Measurements from ENCODE around the gene TTC6. TPM values are rescaled to one million over a fixed set of nuclear protein-coding genes. Genes with fewer than 3 reads are reported as not detected.

Gene TTC6
- total RNA-seq = not detected

GRCh38 chr14:37594971-37595808, at the start of gene TTC6, which contains the start of gene FOXA1:
TTC6 (plus strand) TSS chr14:37595629; CDS start chr14:37622065, 26,436 bp downstream.
FOXA1 (minus strand) TSS chr14:37595249; CDS start chr14:37594972, 277 bp downstream.
- no peak for DNase-seq
- CTCF ChIA-PET = no interaction called here
- Mint-ChIP-seq H3K27ac (peak within 1 kb of the TSS; percentile 66), H3K27me3 (peaks cover 77% of the 10 kb centered on the region), H3K4me3 (peak within 1 kb of the TSS; percentile 64), H3K9me3 (peaks cover 8% of the 10 kb centered on the region), H3K4me1 (ENCODE audit: low read depth) (peaks cover 16% of the 10 kb centered on the region), H3K36me3 (ENCODE audit: low read depth) (peaks cover 16% of the 10 kb centered on the region)
- POLR2A ChIA-PET = no interaction called here
- intact Hi-C loops (cut with micrococcal nuclease) = loop anchor here (10.0 kb wide), 1 partner anchor 940 kb away; no protein-coding TSS in a partner anchor
- ATAC-seq = peak; percentile 3
- no peak for TF ChIP-seq CTCF (IDR thresholded peaks at IDR 0.05)

- H3K4me1 Mint-ChIP-seq (ENCODE audit: low read depth) = no peaks in the 10 kb centered on the region
- CTCF ChIA-PET = no interaction called here
- DNase-seq = no peak
- H3K27ac Mint-ChIP-seq = no peak overlapping the region
- H3K9me3 Mint-ChIP-seq = no peaks in the 10 kb centered on the region
- intact Hi-C loops (cut with micrococcal nuclease) = no loop called here
- H3K27me3 Mint-ChIP-seq = no peaks in the 10 kb centered on the region
- TF ChIP-seq CTCF (IDR thresholded peaks at IDR 0.05) = no peak
- no peak for ATAC-seq
- no peaks in the 10 kb centered on the region for H3K36me3 Mint-ChIP-seq (ENCODE audit: low read depth)
- POLR2A ChIA-PET = no interaction called here
- no peak overlapping the region for H3K4me3 Mint-ChIP-seq
Measured at GRCh38 chr14:37546621-37547447, 48.6 kb upstream of the TTC6 start.

- H3K4me3 Mint-ChIP-seq = no peak overlapping the region
- no peaks in the 10 kb centered on the region for H3K4me1 Mint-ChIP-seq (ENCODE audit: low read depth)
- H3K27me3 Mint-ChIP-seq = no peaks in the 10 kb centered on the region
- peaks cover 6% of the 10 kb centered on the region for H3K9me3 Mint-ChIP-seq
- DNase-seq (no peak), ATAC-seq (no peak)
- intact Hi-C loops (cut with micrococcal nuclease) = no loop called here
- CTCF ChIA-PET = no interaction called here
- H3K27ac Mint-ChIP-seq = no peak overlapping the region
- H3K36me3 Mint-ChIP-seq (ENCODE audit: low read depth) = no peaks in the 10 kb centered on the region
- POLR2A ChIA-PET = no interaction called here
- no peak for TF ChIP-seq CTCF (IDR thresholded peaks at IDR 0.05)
Measured at GRCh38 chr14:37550511-37550910, 44.9 kb upstream of the TTC6 start.

- Mint-ChIP-seq H3K27me3 (no peaks in the 10 kb centered on the region), H3K9me3 (peaks cover 6% of the 10 kb centered on the region), H3K36me3 (ENCODE audit: low read depth) (no peaks in the 10 kb centered on the region), H3K4me3 (no peak overlapping the region), H3K27ac (no peak overlapping the region), H3K4me1 (ENCODE audit: low read depth) (no peaks in the 10 kb centered on the region)
- intact Hi-C loops (cut with micrococcal nuclease) = no loop called here
- ATAC-seq (no peak), DNase-seq (no peak)
- POLR2A ChIA-PET = interaction anchor here (0.6 kb wide), 1 partner anchor 10 kb away, joined by 3 read pairs; no protein-coding TSS in a partner anchor
- CTCF ChIA-PET = no interaction called here
- no peak for TF ChIP-seq CTCF (IDR thresholded peaks at IDR 0.05)
Measured at GRCh38 chr14:37551119-37551518, 44.3 kb upstream of the TTC6 start.
